Activated CD8-positive, alpha-beta T cell treated with anti-CD3 and anti-CD28 coated beads, Interleukin-2, amount 10 ng/mL, durations not matched to agents 7 days and 5 days (primary cell): ENCODE measurements around the gene CD96. TPM values are rescaled to one million over a fixed set of nuclear protein-coding genes. Genes with fewer than 3 reads are reported as not detected.

Experiments
- ATAC-seq: fragments of 150-1000 bp; cut with Tn5 transposase; one replicate; pipeline ENCODE4 v1.10.0; 2021; ENCODE audit warnings: moderate library complexity
- CTCF ChIA-PET: fragments of 350-600 bp; sonication (Branson Sonifier 250); formaldehyde crosslinking; loops from one replicate; lab custom pipeline; 2021; ENCODE audit warnings: antibody characterized with exemption; lab: Charles Lee
- POLR2A ChIA-PET: fragments of 350-600 bp; sonication (Branson Sonifier 250); formaldehyde crosslinking; loops from one replicate; lab custom pipeline; 2021; ENCODE audit warnings: antibody characterized with exemption; lab: Charles Lee
- DNase-seq: peaks from one replicate; pipeline ENCODE4 v3.0.0-alpha.2; 2020
- H3K27ac Mint-ChIP-seq: one replicate; pipeline ENCODE4 v1.8.0; 2021; ENCODE audit warnings: mild to moderate bottlenecking, mixed read lengths
- H3K27me3 Mint-ChIP-seq: one replicate; pipeline ENCODE4 v1.8.0; 2021; ENCODE audit warnings: low read depth, mixed read lengths
- H3K36me3 Mint-ChIP-seq: one replicate; pipeline ENCODE4 v1.8.0; 2021; ENCODE audit warnings: low read depth, mixed read lengths
- H3K4me1 Mint-ChIP-seq: one replicate; pipeline ENCODE4 v1.8.0; 2021; ENCODE audit warnings: low read depth, mixed read lengths
- H3K4me3 Mint-ChIP-seq: one replicate; pipeline ENCODE4 v1.8.0; 2021; ENCODE audit warnings: mild to moderate bottlenecking, mixed read lengths
- H3K9me3 Mint-ChIP-seq: one replicate; pipeline ENCODE4 v1.8.0; 2022; ENCODE audit warnings: mixed read lengths; ENCODE audit not compliant: insufficient read depth
- total RNA-seq, 2 experiments: library from RNA; stranded (reverse); gene quantifications; one replicate each; pipeline ENCODE4 v1.2.3, GENCODE V29; 2021

Gene CD96
- total RNA-seq, 2 experiments from 2014 or later, result 293 to 303 TPM

GRCh38 chr3:111581403-111582119, 39.6 kb downstream of the CD96 start:
- POLR2A ChIA-PET, result no interaction called here
- no peak for ATAC-seq
- Mint-ChIP-seq H3K27ac (peak overlapping the region; percentile 41), H3K36me3 (peaks cover 92% of the 10 kb centered on the region), H3K4me1 (peaks cover 78% of the 10 kb centered on the region), H3K27me3 (no peaks in the 10 kb centered on the region), H3K9me3 (no peaks in the 10 kb centered on the region), H3K4me3 (no peak overlapping the region)
- DNase-seq, result no peak
- CTCF ChIA-PET, result interaction anchor here (0.8 to 1.5 kb wide), 2 partner anchors 35 kb away, joined by 4 to 5 read pairs; no protein-coding TSS in a partner anchor

DNA sequence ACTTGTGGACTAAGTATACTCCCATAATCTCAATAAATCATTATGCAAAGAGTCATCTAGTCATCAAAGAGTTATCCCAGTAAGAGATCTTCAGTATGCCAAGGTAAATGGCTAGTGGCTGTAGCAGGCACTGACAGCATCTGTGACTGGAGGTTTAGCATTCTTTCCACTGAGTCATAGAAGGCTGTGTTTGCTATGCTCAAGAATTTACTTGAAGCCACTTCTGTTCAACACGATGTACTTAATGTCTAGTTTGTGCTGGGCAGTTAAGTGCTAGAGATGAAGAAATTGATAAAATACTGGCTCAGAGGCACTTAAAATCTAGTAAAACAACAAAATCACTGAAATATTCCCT, 40.1 kb downstream of the CD96 start:
- no peak for DNase-seq
- CTCF ChIA-PET, result interaction anchor here (1.5 kb wide), 1 partner anchor 34 kb away, joined by 5 read pairs; no protein-coding TSS in a partner anchor
- no peak overlapping the region for H3K27ac Mint-ChIP-seq

GRCh38 chr3:111584744-111585143, 42.7 kb downstream of the CD96 start:
- H3K27me3 Mint-ChIP-seq, result no peaks in the 10 kb centered on the region
- H3K4me3 Mint-ChIP-seq, result no peak overlapping the region
- ATAC-seq, result no peak
- H3K4me1 Mint-ChIP-seq, result peaks cover 69% of the 10 kb centered on the region
- H3K27ac Mint-ChIP-seq, result no peak overlapping the region
- ChIA-PET CTCF (no interaction called here), POLR2A (no interaction called here)
- H3K9me3 Mint-ChIP-seq, result no peaks in the 10 kb centered on the region
- H3K36me3 Mint-ChIP-seq, result peaks cover 90% of the 10 kb centered on the region
- no peak for DNase-seq

More for the DNA sequence above, 40.1 kb downstream of the CD96 start:
- Mint-ChIP-seq H3K36me3 (peaks cover 93% of the 10 kb centered on the region), H3K27me3 (no peaks in the 10 kb centered on the region), H3K9me3 (no peaks in the 10 kb centered on the region), H3K4me1 (peaks cover 77% of the 10 kb centered on the region), H3K4me3 (no peak overlapping the region)
- POLR2A ChIA-PET, result no interaction called here
- no peak for ATAC-seq

GRCh38 chr3:111585217-111585616, 43.2 kb downstream of the CD96 start:
- Mint-ChIP-seq H3K27me3 (no peaks in the 10 kb centered on the region), H3K27ac (no peak overlapping the region), H3K9me3 (no peaks in the 10 kb centered on the region), H3K4me3 (no peak overlapping the region), H3K36me3 (peaks cover 90% of the 10 kb centered on the region), H3K4me1 (peaks cover 71% of the 10 kb centered on the region)
- ChIA-PET CTCF (interaction anchor here (1.5 kb wide), 1 partner anchor 23 kb away, joined by 3 read pairs; no protein-coding TSS in a partner anchor), POLR2A (no interaction called here)
- ATAC-seq, result no peak
- DNase-seq, result no peak

DNA sequence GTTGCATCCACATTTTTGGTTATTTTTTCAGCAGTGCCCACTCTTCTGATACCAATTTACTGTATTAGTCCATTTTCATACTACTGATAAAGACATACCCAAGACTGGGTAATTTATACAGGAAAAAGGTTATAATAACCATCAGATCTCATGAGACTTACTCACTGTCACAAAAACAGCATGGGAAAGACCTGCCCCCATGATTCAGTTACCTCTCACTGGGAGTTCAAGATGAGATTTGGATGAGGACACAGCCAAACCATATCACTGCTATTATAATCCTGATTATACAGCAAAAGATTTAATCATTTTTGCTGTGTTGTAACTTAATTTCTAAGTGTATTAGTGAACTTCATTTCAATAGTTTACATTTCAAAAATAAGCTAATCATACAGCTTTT, 46.5 kb downstream of the CD96 start:
- Mint-ChIP-seq H3K4me1 (peaks cover 68% of the 10 kb centered on the region), H3K9me3 (no peaks in the 10 kb centered on the region), H3K27me3 (no peaks in the 10 kb centered on the region), H3K36me3 (peaks cover 86% of the 10 kb centered on the region), H3K4me3 (no peak overlapping the region), H3K27ac (peak overlapping the region; percentile 56)
- ATAC-seq, result no peak
- DNase-seq, result no peak
- ChIA-PET POLR2A (no interaction called here), CTCF (interaction anchor here (2.1 kb wide), 1 partner anchor 11 kb away, joined by 7 read pairs; no protein-coding TSS in a partner anchor)

GRCh38 chr3:111589303-111590142, 47.5 kb downstream of the CD96 start:
- no peaks in the 10 kb centered on the region for H3K27me3 Mint-ChIP-seq
- ATAC-seq (no peak), DNase-seq (no peak)
- no peak overlapping the region for H3K4me3 Mint-ChIP-seq
- peaks cover 86% of the 10 kb centered on the region for H3K36me3 Mint-ChIP-seq
- H3K4me1 Mint-ChIP-seq, result peaks cover 69% of the 10 kb centered on the region
- H3K27ac Mint-ChIP-seq, result no peak overlapping the region
- CTCF ChIA-PET, result interaction anchor here (1.2 to 2.7 kb wide), 7 partner anchors 9 to 102 kb away, joined by 4 to 15 read pairs (median 6); no protein-coding TSS in a partner anchor
- POLR2A ChIA-PET, result interaction anchor here (1.3 kb wide), 1 partner anchor 27 kb away, joined by 3 read pairs; no protein-coding TSS in a partner anchor
- H3K9me3 Mint-ChIP-seq, result no peaks in the 10 kb centered on the region

- H3K4me1 Mint-ChIP-seq, result peaks cover 73% of the 10 kb centered on the region
- no peak overlapping the region for H3K4me3 Mint-ChIP-seq
- ATAC-seq, result no peak
- POLR2A ChIA-PET, result interaction anchor here (1.3 kb wide), 1 partner anchor 26 kb away, joined by 3 read pairs; no protein-coding TSS in a partner anchor
- no peak for DNase-seq
- CTCF ChIA-PET, result interaction anchor here (1.2 to 2.7 kb wide), 7 partner anchors 10 to 101 kb away, joined by 4 to 15 read pairs (median 6); no protein-coding TSS in a partner anchor
- H3K27me3 Mint-ChIP-seq, result no peaks in the 10 kb centered on the region
- H3K36me3 Mint-ChIP-seq, result peaks cover 87% of the 10 kb centered on the region
- H3K27ac Mint-ChIP-seq, result peak overlapping the region; percentile 28
- no peaks in the 10 kb centered on the region for H3K9me3 Mint-ChIP-seq
Measured at GRCh38 chr3:111590143-111590491, 48.1 kb downstream of the CD96 start.

DNA sequence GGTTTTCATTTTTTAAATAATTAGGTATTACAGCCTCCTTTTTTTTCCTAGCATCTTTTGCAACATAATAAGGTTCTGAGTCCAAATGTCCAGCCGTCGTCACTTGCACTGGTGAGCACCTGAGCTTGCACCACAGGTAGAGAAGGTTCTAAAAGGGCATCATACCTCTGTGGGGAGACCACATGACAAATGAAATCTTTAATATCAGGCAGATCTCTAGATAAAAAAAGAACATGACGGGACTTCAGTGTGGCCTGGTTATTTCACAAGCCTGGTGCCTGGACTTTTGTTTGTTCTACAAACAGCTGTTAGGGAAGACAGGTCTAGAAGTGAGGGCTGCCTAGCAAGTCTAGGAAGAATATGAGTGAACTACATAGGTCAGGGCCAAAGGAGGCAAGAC, 49.6 kb downstream of the CD96 start:
- ATAC-seq, result peak; percentile 21
- Mint-ChIP-seq H3K27me3 (no peaks in the 10 kb centered on the region), H3K27ac (peak overlapping the region; percentile 41), H3K4me1 (peaks cover 82% of the 10 kb centered on the region), H3K4me3 (no peak overlapping the region), H3K9me3 (no peaks in the 10 kb centered on the region), H3K36me3 (peaks cover 89% of the 10 kb centered on the region)
- no peak for DNase-seq
- POLR2A ChIA-PET, result interaction anchor here (0.8 to 3.3 kb wide), 4 partner anchors 8 to 45 kb away, joined by 3 to 11 read pairs (median 4); no protein-coding TSS in a partner anchor
- CTCF ChIA-PET, result interaction anchor here (1.1 to 2.7 kb wide), 5 partner anchors 9 to 25 kb away, joined by 3 to 15 read pairs (median 9); no protein-coding TSS in a partner anchor

DNA sequence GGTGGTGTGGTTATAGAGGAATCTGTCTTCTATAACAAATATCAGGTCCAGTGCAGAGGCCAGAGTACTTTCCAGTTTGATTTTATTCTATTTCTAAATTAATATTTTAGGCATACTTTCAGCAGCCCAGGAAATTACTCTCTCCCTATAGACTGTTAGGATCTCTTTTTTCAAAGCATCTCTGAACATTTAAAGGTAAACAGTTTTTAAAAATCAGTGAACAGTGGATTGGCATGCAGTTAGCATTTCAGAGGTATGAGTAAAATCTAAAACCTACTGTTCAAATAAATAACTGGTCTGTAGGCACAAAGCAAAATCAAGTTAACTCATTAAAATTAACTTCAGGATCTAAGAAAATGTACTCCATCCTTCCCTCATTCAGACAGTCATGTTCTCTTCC, 50.1 kb downstream of the CD96 start:
- POLR2A ChIA-PET, result interaction anchor here (0.6 to 3.3 kb wide), 4 partner anchors 13 to 45 kb away, joined by 3 to 11 read pairs (median 4); no protein-coding TSS in a partner anchor
- no peak for ATAC-seq

GRCh38 chr3:111592936-111593335, 50.9 kb downstream of the CD96 start:
- peaks cover 80% of the 10 kb centered on the region for H3K4me1 Mint-ChIP-seq
- H3K36me3 Mint-ChIP-seq, result peaks cover 89% of the 10 kb centered on the region
- ChIA-PET CTCF (interaction anchor here (1.1 to 3.8 kb wide), 6 partner anchors 12 to 46 kb away, joined by 3 to 26 read pairs (median 8); no protein-coding TSS in a partner anchor), POLR2A (interaction anchor here (0.9 to 3.3 kb wide), 6 partner anchors 11 to 282 kb away, joined by 3 to 15 read pairs (median 12); no protein-coding TSS in a partner anchor)
- no peaks in the 10 kb centered on the region for H3K27me3 Mint-ChIP-seq
- no peak for ATAC-seq
- no peak for DNase-seq
- H3K9me3 Mint-ChIP-seq, result no peaks in the 10 kb centered on the region
- H3K27ac Mint-ChIP-seq, result peak overlapping the region; percentile 79
- peak overlapping the region; percentile 29 for H3K4me3 Mint-ChIP-seq

More for the DNA sequence above, 50.1 kb downstream of the CD96 start:
- no peaks in the 10 kb centered on the region for H3K27me3 Mint-ChIP-seq
- no peaks in the 10 kb centered on the region for H3K9me3 Mint-ChIP-seq
- DNase-seq, result no peak
- peak overlapping the region; percentile 44 for H3K27ac Mint-ChIP-seq
- no peak overlapping the region for H3K4me3 Mint-ChIP-seq
- CTCF ChIA-PET, result interaction anchor here (1.1 to 3.2 kb wide), 4 partner anchors 9 to 24 kb away, joined by 3 to 15 read pairs (median 8); no protein-coding TSS in a partner anchor
- peaks cover 89% of the 10 kb centered on the region for H3K36me3 Mint-ChIP-seq
- peaks cover 82% of the 10 kb centered on the region for H3K4me1 Mint-ChIP-seq

GRCh38 chr3:111593666-111594065, 51.7 kb downstream of the CD96 start:
- H3K27ac Mint-ChIP-seq, result peak overlapping the region; percentile 79
- H3K36me3 Mint-ChIP-seq, result peaks cover 89% of the 10 kb centered on the region
- H3K27me3 Mint-ChIP-seq, result no peaks in the 10 kb centered on the region
- peak overlapping the region; percentile 29 for H3K4me3 Mint-ChIP-seq
- H3K4me1 Mint-ChIP-seq, result peaks cover 74% of the 10 kb centered on the region
- DNase-seq (no peak), ATAC-seq (no peak)
- ChIA-PET CTCF (interaction anchor here (1.2 to 3.8 kb wide), 8 partner anchors 10 to 98 kb away, joined by 3 to 26 read pairs (median 7); no protein-coding TSS in a partner anchor), POLR2A (interaction anchor here (0.9 to 3.3 kb wide), 8 partner anchors 11 to 283 kb away, joined by 3 to 15 read pairs (median 10); no protein-coding TSS in a partner anchor)
- no peaks in the 10 kb centered on the region for H3K9me3 Mint-ChIP-seq
